Heart left ventricle (tissue), 16 donors: ENCODE results near the gene BCAS4. TPM values are rescaled to one million over a fixed set of nuclear protein-coding genes. Genes with fewer than 3 reads are reported as not detected.

Experiments used
- ATAC-seq, 4 donors: fragments of 200-7000 bp; cut with Tn5 transposase; one replicate each; pipeline ENCODE4 v1.9.1; 2020 to 2022; ENCODE audit warnings: moderate library complexity in 4 of 4, mild to moderate bottlenecking in 3 of 4, moderate number of reproducible peaks in 1 of 4
- DNase-seq, 5 donors: peaks; one replicate each; pipeline ENCODE4 v3.0.0-alpha.2; 2020
- H3K27ac ChIP-seq, 12 donors: fragments of 200-600 bp; sonication (generic) in 4 of 12; one replicate each; pipeline versions ENCODE4 v1.5.0 to v1.8.0; 2016 to 2022; ENCODE audit warnings: mild to moderate bottlenecking in 2 of 12
- H3K27me3 ChIP-seq, 9 donors: fragments of 200-600 bp; sonication (generic) in 2 of 9; one replicate each; pipeline versions ENCODE4 v1.5.1 to v1.8.0; 2016 to 2022; ENCODE audit warnings: mild to moderate bottlenecking in 3 of 9
- H3K36me3 ChIP-seq, 9 donors: fragments of 200-600 bp; sonication (generic) in 2 of 9; one replicate each; pipeline versions ENCODE4 v1.5.0 to v1.8.0; 2018 to 2022; ENCODE audit warnings: mild to moderate bottlenecking in 2 of 9
- H3K4me1 ChIP-seq, 12 donors: fragments of 200-600 bp; sonication (generic) in 4 of 12; one replicate each; pipeline versions ENCODE4 v1.5.0 to v1.8.0; 2016 to 2022; ENCODE audit warnings: mild to moderate bottlenecking in 3 of 12
- H3K4me3 ChIP-seq, 12 donors: fragments of 200-600 bp; sonication (generic) in 4 of 12; one replicate each; pipeline versions ENCODE4 v1.5.0 to v1.8.0; 2017 to 2022; ENCODE audit warnings: mild to moderate bottlenecking in 9 of 12, moderate library complexity in 4 of 12
- H3K9me3 ChIP-seq, 12 donors: fragments of 200-600 bp; sonication (generic) in 4 of 12; one replicate each; pipeline versions ENCODE4 v1.5.0 to v1.8.0; 2016 to 2022; ENCODE audit warnings: mild to moderate bottlenecking in 1 of 12
- CTCF ChIP-seq, 12 donors: fragments of 200-600 bp; sonication (generic) in 4 of 12; IDR thresholded peaks; one replicate each; pipeline versions ENCODE4 v1.5.0 to v1.8.0; 2018 to 2022; ENCODE audit warnings: antibody characterized with exemption in 12 of 12, mild to moderate bottlenecking in 5 of 12
- POLR2A ChIP-seq, 2 donors: fragments of 450-650 bp; IDR thresholded peaks; one replicate each; pipeline ENCODE4 v1.6.1; 2017; ENCODE audit warnings: antibody characterized with exemption in 2 of 2, mild to moderate bottlenecking in 2 of 2, moderate library complexity in 2 of 2
- WGBS, 4 donors: extraction: QIAGEN DNeasy Blood & Tissue Kit in 2 of 4; methylation state at CpG; one replicate each; pipeline versions ENCODE4 v1.1.5 to v1.1.7; 2013 to 2018; 5-methylcytosine and 5-hydroxymethylcytosine counted together
- intact Hi-C, 10 donors: fragments of 100-400 bp; cut with DNase I; formaldehyde crosslinking; loops; one replicate each; pipeline versions ENCODE4 v1.11.1 to v1.14.2; 2022
- polyA plus RNA-seq, 2 donors: library from polyadenylated mRNA; stranded (reverse); fragments of 200-250 nt; gene quantifications; one replicate each; pipeline ENCODE4 v1.2.3, GENCODE V29; 2013
- total RNA-seq, 9 donors: library from RNA; depleted of rRNA in 2 of 9; stranded (reverse); fragments of >200 nt in 2 of 9; fragmentation: NEBNext Ultra II Directional in 3 of 9; extraction: Animal tissue kit (Norgen Biotek cat#: 25700) in 3 of 9; gene quantifications; one replicate each; pipeline versions ENCODE4 v1.1.0 to v1.2.4, GENCODE V29; 2016 to 2023
- donor health status: ischemic (EF 13 %, LVEDD 7.1; RV severe dilation, severe dysfunction).
- donor health status: healthy with polysubstance abuse.
- donor health status: DM: no; HTN: yes; CAD: no.
- donor health status: DM: no; HTN: no; CAD: no.
- donor health status: ischemic (EF 25% LVEDD 6.9; RV normal size, moderate dysfunction).
- donor health status: ischemic (EF 25% LVEDD 5.7; RV mildly dilated, moderate dysfunction).
- donor health status: healthy.
- donor health status: DM: yes; HTN: yes; CAD: no.
- donor health status: ischemic (EF 35%, LVEDD 5.7; RV mildly dilated, moderate dysfunction).
- donor health status: nonischemic (EF 11% LVEDD 7.7; RV severe dilation, severe dysfunction).
- donor health status: DM: yes; HTN: yes; CAD: no.
- donor health status: PGD.
- donor health status: ischemic (EF 29% LVEDD 5.4; RV normal size, mild dysfunction).
- donor health status: nonischemic (EF 23%, LVEDD 6.1; RV moderate dilation, normal function).

The BCAS4 gene
- total and polyA plus RNA-seq, 11 donors = 0.78 to 5.1 (median 2.0) TPM

GRCh38 chr20:50802289-50802688 lies 7.4 kb downstream of the BCAS4 start:
- Histone ChIP-seq H3K27me3 (no peaks in the 10 kb centered on the region), H3K4me3 (no peak overlapping the region), H3K36me3 (no peaks in the 10 kb centered on the region), H3K27ac (no peak overlapping the region), H3K9me3 (no peaks in the 10 kb centered on the region), H3K4me1 (peaks cover 0 to 6% (median 0%) of the 10 kb centered on the region in 12 donors)
- intact Hi-C loops = loop anchor here in 1 of 10 donors (10.0 kb wide), 1 partner anchor 513 kb away; no protein-coding TSS in a partner anchor
- 83 to 91% (median 90%) methylated on average over 8 of the region's 8 CpGs for WGBS, 4 donors
- no peak for TF ChIP-seq CTCF (IDR thresholded peaks at IDR 0.05)
- no peak for TF ChIP-seq POLR2A (IDR thresholded peaks at IDR 0.05)
- DNase-seq = no peak
- no peak for ATAC-seq

- intact Hi-C loops = loop anchor here in 1 of 10 donors (10.0 kb wide), 1 partner anchor 510 kb away; no protein-coding TSS in a partner anchor
- WGBS, 4 donors = 60 to 68% (median 65%) methylated on average over 11 of the region's 11 CpGs
- H3K27ac ChIP-seq = peak overlapping the region in 1 of 12 donors; percentile 15
- H3K4me3 ChIP-seq = no peak overlapping the region
- ATAC-seq (no peak), DNase-seq (no peak)
- TF ChIP-seq POLR2A (IDR thresholded peaks at IDR 0.05) = no peak
- TF ChIP-seq CTCF (IDR thresholded peaks at IDR 0.05) = no peak
- no peaks in the 10 kb centered on the region for H3K9me3 ChIP-seq
- H3K27me3 ChIP-seq = no peaks in the 10 kb centered on the region
- peaks cover 0 to 6% (median 0%) of the 10 kb centered on the region in 12 donors for H3K4me1 ChIP-seq
- no peaks in the 10 kb centered on the region for H3K36me3 ChIP-seq
Measured at GRCh38 chr20:50804437-50805348, 9.8 kb downstream of the BCAS4 start.

- no peaks in the 10 kb centered on the region for H3K27me3 ChIP-seq
- intact Hi-C loops = loop anchor here in 1 of 10 donors (10.0 kb wide), 1 partner anchor 509 kb away; no protein-coding TSS in a partner anchor
- DNase-seq (no peak), ATAC-seq (no peak)
- no peaks in the 10 kb centered on the region for H3K9me3 ChIP-seq
- peaks cover 0 to 6% (median 0%) of the 10 kb centered on the region in 12 donors for H3K4me1 ChIP-seq
- H3K27ac ChIP-seq = no peak overlapping the region
- H3K36me3 ChIP-seq = no peaks in the 10 kb centered on the region
- TF ChIP-seq POLR2A (IDR thresholded peaks at IDR 0.05) = no peak
- WGBS, 4 donors = 70 to 83% (median 76%) methylated on average over 1 of the region's 1 CpG
- H3K4me3 ChIP-seq = no peak overlapping the region
Measured at GRCh38 chr20:50805349-50805684, 10.5 kb downstream of the BCAS4 start.

- Histone ChIP-seq H3K27ac (no peak overlapping the region), H3K36me3 (no peaks in the 10 kb centered on the region), H3K9me3 (no peaks in the 10 kb centered on the region), H3K4me3 (no peak overlapping the region), H3K27me3 (no peaks in the 10 kb centered on the region), H3K4me1 (peaks cover 0 to 6% (median 0%) of the 10 kb centered on the region in 12 donors)
- TF ChIP-seq CTCF (IDR thresholded peaks at IDR 0.05) (no peak), POLR2A (IDR thresholded peaks at IDR 0.05) (no peak)
- ATAC-seq (no peak), DNase-seq (no peak)
- intact Hi-C loops = loop anchor here in 1 of 10 donors (10.0 kb wide), 1 partner anchor 509 kb away; no protein-coding TSS in a partner anchor
- WGBS, 4 donors = 88 to 93% (median 90%) methylated on average over 5 of the region's 5 CpGs
Measured at GRCh38 chr20:50806126-50806768, 11.4 kb downstream of the BCAS4 start.
